Nephron (organoid): ENCODE measurements around the gene SH3BP5L.
A peak's percentile ranks its signal among the peaks of the same experiment; 100 is the strongest.

Source experiments
- H3K27ac Mint-ChIP-seq, 3 experiments: 2 replicates each; pipeline ENCODE4 v1.8.0; 2020; ENCODE audit warnings: mixed read lengths in 3 of 3, mild to moderate bottlenecking in 2 of 3, moderate library complexity in 1 of 3
- H3K27me3 Mint-ChIP-seq: 2 replicates; pipeline ENCODE4 v1.8.0; 2021; ENCODE audit warnings: low read depth, mild to moderate bottlenecking, moderate library complexity, mixed read lengths
- H3K36me3 Mint-ChIP-seq: 2 replicates; pipeline ENCODE4 v1.8.0; 2020; ENCODE audit warnings: low read depth, mixed read lengths
- H3K4me1 Mint-ChIP-seq: 2 replicates; pipeline ENCODE4 v1.8.0; 2020; ENCODE audit warnings: mixed read lengths
- H3K4me3 Mint-ChIP-seq, 3 experiments: 2 replicates each; pipeline ENCODE4 v1.8.0; 2020; ENCODE audit warnings: mild to moderate bottlenecking in 3 of 3, mixed read lengths in 3 of 3, moderate library complexity in 2 of 3
- H3K9me3 Mint-ChIP-seq: 2 replicates; pipeline ENCODE4 v1.8.0; 2020; ENCODE audit warnings: mixed read lengths
- CTCF ChIP-seq, 3 experiments: fragments of 200-600 bp; sonication (generic); IDR thresholded peaks; one replicate each; pipeline ENCODE4 v1.5.0; 2021; ENCODE audit warnings: antibody characterized with exemption in 3 of 3; ENCODE audit not compliant: unreplicated experiment in 3 of 3

The SH3BP5L gene

GRCh38 chr1:248862998-248863881 lies 37.5 kb upstream of the SH3BP5L start:
- H3K27ac Mint-ChIP-seq, result peak overlapping the region; percentile 5 to 58 (median 41)

GRCh38 chr1:248862695-248862997 lies 36.9 kb upstream of the SH3BP5L start:
- peak overlapping the region in 1 of 3 experiments; percentile 41 for H3K27ac Mint-ChIP-seq
- TF ChIP-seq CTCF (IDR thresholded peaks at IDR 0.05; ENCODE audit: unreplicated experiment in 3 of 3), result no peak
- peak overlapping the region; percentile 62 to 88 (median 79) for H3K4me3 Mint-ChIP-seq
- peaks cover 31% of the 10 kb centered on the region for H3K4me1 Mint-ChIP-seq
- H3K27me3 Mint-ChIP-seq, result peaks cover 14% of the 10 kb centered on the region
- H3K9me3 Mint-ChIP-seq, result no peaks in the 10 kb centered on the region
- H3K36me3 Mint-ChIP-seq, result no peaks in the 10 kb centered on the region

More at GRCh38 chr1:248862998-248863881, 37.5 kb upstream of the SH3BP5L start:
- H3K9me3 Mint-ChIP-seq, result no peaks in the 10 kb centered on the region
- H3K27me3 Mint-ChIP-seq, result peaks cover 14% of the 10 kb centered on the region
- no peak for TF ChIP-seq CTCF (IDR thresholded peaks at IDR 0.05; ENCODE audit: unreplicated experiment in 3 of 3)
- peak overlapping the region; percentile 79 to 88 (median 84) for H3K4me3 Mint-ChIP-seq
- H3K36me3 Mint-ChIP-seq, result no peaks in the 10 kb centered on the region
- H3K4me1 Mint-ChIP-seq, result peaks cover 30% of the 10 kb centered on the region

- no peak for TF ChIP-seq CTCF (IDR thresholded peaks at IDR 0.05; ENCODE audit: unreplicated experiment in 3 of 3)
- H3K27ac Mint-ChIP-seq, result peak overlapping the region in 2 of 3 experiments; percentile 6 to 11
- H3K36me3 Mint-ChIP-seq, result no peaks in the 10 kb centered on the region
Measured at GRCh38 chr1:248861616-248862015, 35.9 kb upstream of the SH3BP5L start.

GRCh38 chr1:248860007-248860406 lies 34.3 kb upstream of the SH3BP5L start:
- H3K27ac Mint-ChIP-seq, result peak overlapping the region; percentile 89 to 97 (median 97)

More at GRCh38 chr1:248861616-248862015, 35.9 kb upstream of the SH3BP5L start:
- peaks cover 31% of the 10 kb centered on the region for H3K4me1 Mint-ChIP-seq
- peaks cover 14% of the 10 kb centered on the region for H3K27me3 Mint-ChIP-seq
- peak overlapping the region; percentile 13 to 62 (median 28) for H3K4me3 Mint-ChIP-seq
- no peaks in the 10 kb centered on the region for H3K9me3 Mint-ChIP-seq

GRCh38 chr1:248858891-248859889 lies 33.5 kb upstream of the SH3BP5L start, which contains the start of gene ZNF692:
ZNF692 (minus strand) TSS chr1:248859085; CDS start chr1:248858309, 776 bp downstream.
- no peak for TF ChIP-seq CTCF (IDR thresholded peaks at IDR 0.05; ENCODE audit: unreplicated experiment in 3 of 3)
- Mint-ChIP-seq H3K9me3 (no peaks in the 10 kb centered on the region), H3K36me3 (peaks cover 10% of the 10 kb centered on the region), H3K27ac (peak within 1 kb of the TSS; percentile 89 to 97 (median 97)), H3K4me3 (peak within 1 kb of the TSS; percentile 89 to 95 (median 94)), H3K27me3 (peaks cover 7% of the 10 kb centered on the region), H3K4me1 (peaks cover 26% of the 10 kb centered on the region)

More at GRCh38 chr1:248860007-248860406, 34.3 kb upstream of the SH3BP5L start:
- no peaks in the 10 kb centered on the region for H3K9me3 Mint-ChIP-seq
- peaks cover 12% of the 10 kb centered on the region for H3K27me3 Mint-ChIP-seq
- peak overlapping the region; percentile 89 to 95 (median 94) for H3K4me3 Mint-ChIP-seq
- H3K36me3 Mint-ChIP-seq, result peaks cover 2% of the 10 kb centered on the region
- TF ChIP-seq CTCF (IDR thresholded peaks at IDR 0.05; ENCODE audit: unreplicated experiment in 3 of 3), result no peak
- H3K4me1 Mint-ChIP-seq, result peaks cover 31% of the 10 kb centered on the region
